Loucy (cell line): ENCODE measurements around the gene LRRC4B.

ENCODE experiments used
- CTCF ChIP-seq: fragments of 200-600 bp; sonication (generic); conservative IDR thresholded peaks from 2 replicates; pipeline ENCODE4 v1.5.1; 2014; ENCODE audit warnings: mild to moderate bottlenecking, antibody characterized with exemption, low read length
- EZH2phosphoT487 ChIP-seq: fragments of 200-600 bp; IDR thresholded peaks from 2 replicates; pipeline ENCODE4 v1.6.1; 2018; ENCODE audit warnings: antibody characterized with exemption, mild to moderate bottlenecking, moderate library complexity, borderline replicate concordance

GRCh38 chr19:50492303-50493052 lies 75.8 kb downstream of the LRRC4B start:
- TF ChIP-seq CTCF = no peak
- TF ChIP-seq EZH2phosphoT487 = no peak
